Gastrocnemius medialis (tissue), 4 donors: Measurements from ENCODE around the gene HDAC4. TPM values are rescaled to one million over a fixed set of nuclear protein-coding genes. Genes with fewer than 3 reads are reported as not detected.

ENCODE experiments used
- ATAC-seq, 2 donors: fragments of 150-250 bp; one replicate each; pipeline ENCODE4 v1.9.1; 2016
- DNase-seq, 2 donors: peaks; one replicate each; pipeline ENCODE4 v3.0.0-alpha.2; 2019
- H3K27ac ChIP-seq, 4 donors: fragments of 200-600 bp; sonication (generic); 1 replicate in 1 of 4; 2 replicates in 3 of 4; pipeline ENCODE4 v1.5.1; 2016 to 2018; ENCODE audit warnings: mild to moderate bottlenecking in 2 of 4, moderate library complexity in 1 of 4
- H3K27me3 ChIP-seq, 3 donors: fragments of 200-600 bp; sonication (generic) in 2 of 3; 1 replicate in 1 of 3; 2 replicates in 2 of 3; pipeline versions ENCODE4 v1.5.1 to v1.6.0; 2016 to 2019; ENCODE audit warnings: mild to moderate bottlenecking in 1 of 3, moderate library complexity in 1 of 3
- H3K36me3 ChIP-seq, 2 donors: fragments of 200-600 bp; sonication (generic) in 1 of 2; one replicate each; pipeline ENCODE4 v1.5.1; 2017 to 2018
- H3K4me1 ChIP-seq, 2 donors: fragments of 200-600 bp; sonication (generic) in 1 of 2; one replicate each; pipeline ENCODE4 v1.5.1; 2016 to 2017; ENCODE audit warnings: mild to moderate bottlenecking in 2 of 2
- H3K4me3 ChIP-seq, 4 donors: fragments of 200-600 bp; sonication (generic) in 3 of 4; 1 replicate in 1 of 4; 2 replicates in 3 of 4; pipeline ENCODE4 v1.5.1; 2016 to 2019; ENCODE audit warnings: mild to moderate bottlenecking in 2 of 4
- H3K9me3 ChIP-seq, 3 donors: fragments of 200-600 bp; sonication (generic) in 2 of 3; 1 replicate in 1 of 3; 2 replicates in 2 of 3; pipeline ENCODE4 v1.5.1; 2016 to 2019
- CTCF ChIP-seq, 5 experiments: fragments of 450-650 bp in 3 of 5; fragments of 200-600 bp in 2 of 5; sonication (generic) in 2 of 5; IDR thresholded peaks in 4 of 5; conservative IDR thresholded peaks in 1 of 5; 1 replicate in 4 of 5; 2 replicates in 1 of 5; pipeline ENCODE4 v1.5.1; 2016 to 2019; ENCODE audit warnings: antibody characterized with exemption in 5 of 5, mild to moderate bottlenecking in 3 of 5, moderate library complexity in 3 of 5
- POLR2A ChIP-seq, 2 donors: fragments of 450-650 bp; IDR thresholded peaks; one replicate each; pipeline ENCODE4 v1.6.1; 2017; ENCODE audit warnings: antibody characterized with exemption in 2 of 2, mild to moderate bottlenecking in 2 of 2, moderate library complexity in 2 of 2
- in situ Hi-C, 4 donors: fragments of 200-750 bp; cut with MboI; loops; one replicate each; pipeline versions ENCODE4 v1.15.0 to v1.8.0; 2017; ENCODE audit warnings: low sequenced_read_pairs in 4 of 4
- intact Hi-C: fragments of 100-400 bp; cut with DNase I; formaldehyde crosslinking; loops from one replicate; pipeline ENCODE4 v1.15.1; 2023; ENCODE audit warnings: low total_unique reads
- total RNA-seq, 4 donors: library from RNA; depleted of rRNA; stranded (reverse); fragments of >200 nt; gene quantifications; one replicate each; pipeline versions ENCODE4 v1.1.0 to v1.2.3, GENCODE V29; 2016

Gene HDAC4
- total RNA-seq, 4 donors from 2014 or later = 23.6 to 257 (median 119) TPM

- in situ Hi-C loops = no loop called here
- ATAC-seq = no peak
- H3K36me3 ChIP-seq = no peaks in the 10 kb centered on the region
- H3K4me3 ChIP-seq = no peak overlapping the region
- H3K27ac ChIP-seq = no peak overlapping the region
- H3K27me3 ChIP-seq = peaks cover 0 to 5% (median 0%) of the 10 kb centered on the region in 3 donors
- TF ChIP-seq CTCF (IDR thresholded peaks at IDR 0.05 in 4 of 5, conservative IDR thresholded peaks at IDR 0.05 in 1 of 5) (no peak), POLR2A (IDR thresholded peaks at IDR 0.05) (no peak)
- intact Hi-C loops = no loop called here
- H3K4me1 ChIP-seq = no peaks in the 10 kb centered on the region
- H3K9me3 ChIP-seq = no peaks in the 10 kb centered on the region
- no peak for DNase-seq
Observed at GRCh38 chr2:239024226-239024625, 376.6 kb downstream of the HDAC4 start.

GRCh38 chr2:239022437-239023260 lies 378.2 kb downstream of the HDAC4 start:
- no peak for DNase-seq
- no peak overlapping the region for H3K27ac ChIP-seq
- ATAC-seq = no peak
- in situ Hi-C loops (no loop called here), intact Hi-C loops (no loop called here)
- H3K4me1 ChIP-seq = no peaks in the 10 kb centered on the region
- peaks cover 0 to 6% (median 5%) of the 10 kb centered on the region in 3 donors for H3K27me3 ChIP-seq
- no peaks in the 10 kb centered on the region for H3K36me3 ChIP-seq
- TF ChIP-seq CTCF (IDR thresholded peaks at IDR 0.05 in 4 of 5, conservative IDR thresholded peaks at IDR 0.05 in 1 of 5) (no peak), POLR2A (IDR thresholded peaks at IDR 0.05) (no peak)
- no peak overlapping the region for H3K4me3 ChIP-seq
- no peaks in the 10 kb centered on the region for H3K9me3 ChIP-seq

GRCh38 chr2:239021651-239022436 lies 379.0 kb downstream of the HDAC4 start:
- no peak overlapping the region for H3K27ac ChIP-seq
- intact Hi-C loops = no loop called here
- DNase-seq (no peak), ATAC-seq (no peak)
- no peak overlapping the region for H3K4me3 ChIP-seq
- H3K27me3 ChIP-seq = peaks cover 0 to 6% (median 5%) of the 10 kb centered on the region in 3 donors
- in situ Hi-C loops = no loop called here
- no peaks in the 10 kb centered on the region for H3K9me3 ChIP-seq
- no peaks in the 10 kb centered on the region for H3K36me3 ChIP-seq
- H3K4me1 ChIP-seq = no peaks in the 10 kb centered on the region
- no peak for TF ChIP-seq CTCF (IDR thresholded peaks at IDR 0.05 in 4 of 5, conservative IDR thresholded peaks at IDR 0.05 in 1 of 5)
- TF ChIP-seq POLR2A (IDR thresholded peaks at IDR 0.05) = no peak

GRCh38 chr2:239021224-239021623 lies 379.6 kb downstream of the HDAC4 start:
- in situ Hi-C loops (no loop called here), intact Hi-C loops (no loop called here)
- no peaks in the 10 kb centered on the region for H3K36me3 ChIP-seq
- no peak overlapping the region for H3K27ac ChIP-seq
- TF ChIP-seq POLR2A (IDR thresholded peaks at IDR 0.05) = no peak
- DNase-seq (no peak), ATAC-seq (no peak)
- no peak overlapping the region for H3K4me3 ChIP-seq
- no peaks in the 10 kb centered on the region for H3K4me1 ChIP-seq
- peaks cover 0 to 6% (median 5%) of the 10 kb centered on the region in 3 donors for H3K27me3 ChIP-seq
- no peaks in the 10 kb centered on the region for H3K9me3 ChIP-seq

- TF ChIP-seq POLR2A (IDR thresholded peaks at IDR 0.05) = no peak
- no peak for TF ChIP-seq CTCF (IDR thresholded peaks at IDR 0.05 in 4 of 5, conservative IDR thresholded peaks at IDR 0.05 in 1 of 5)
- no peaks in the 10 kb centered on the region for H3K4me1 ChIP-seq
- H3K27me3 ChIP-seq = peaks cover 0 to 6% (median 5%) of the 10 kb centered on the region in 3 donors
- no peaks in the 10 kb centered on the region for H3K36me3 ChIP-seq
- H3K27ac ChIP-seq = no peak overlapping the region
- H3K4me3 ChIP-seq = no peak overlapping the region
- intact Hi-C loops = no loop called here
- no peak for ATAC-seq
- H3K9me3 ChIP-seq = no peaks in the 10 kb centered on the region
- in situ Hi-C loops = no loop called here
- no peak for DNase-seq
Observed at GRCh38 chr2:239020541-239021041, 380.2 kb downstream of the HDAC4 start.
